Non-pigmented ciliary epithelial cell (primary cell): ENCODE measurements around the gene TSNAXIP1.
A peak's percentile ranks its signal among the peaks of the same experiment; 100 is the strongest.

Experiments
- DNase-seq: peaks from one replicate; pipeline ENCODE4 v3.0.0-alpha.2; 2010; ENCODE audit warnings: low read depth

TSNAXIP1 gene

GRCh38 chr16:67783353-67783725 is 23.4 kb upstream of the TSNAXIP1 start:
- no peak for DNase-seq

GRCh38 chr16:67786491-67786890 is 20.2 kb upstream of the TSNAXIP1 start:
- no peak for DNase-seq

- DNase-seq, result no peak
Observed at GRCh38 chr16:67790071-67790470, 16.6 kb upstream of the TSNAXIP1 start.

GRCh38 chr16:67796099-67796718 is 10.5 kb upstream of the TSNAXIP1 start:
- no peak for DNase-seq

DNA sequence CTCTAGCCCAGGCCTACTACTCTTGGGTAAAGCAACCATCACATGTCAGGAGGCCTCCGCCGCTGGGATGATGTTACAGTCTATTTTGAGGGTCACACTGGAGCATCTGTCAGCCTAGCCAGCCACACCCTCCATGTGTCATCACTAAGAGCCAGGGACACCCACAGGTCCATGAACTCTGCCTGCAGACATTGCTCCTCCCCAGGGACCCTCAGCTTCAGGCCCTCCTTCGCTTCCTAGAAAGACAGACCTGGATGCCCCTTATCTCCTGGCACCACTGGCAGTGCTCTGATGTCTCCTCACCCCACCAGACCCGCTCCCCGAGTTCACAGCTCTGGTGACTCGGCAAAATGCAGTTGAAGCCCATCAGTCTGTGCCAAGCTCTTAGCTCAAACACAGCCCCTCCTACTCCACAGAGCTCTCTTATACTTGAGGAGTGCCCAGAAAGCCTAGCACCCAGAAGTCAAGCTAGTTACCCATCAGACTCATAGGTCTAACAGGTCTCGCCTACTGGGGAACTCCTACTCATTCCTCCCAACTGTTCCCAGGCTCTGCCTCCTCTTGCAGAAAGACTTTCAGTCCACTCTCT is 6.3 kb upstream of the TSNAXIP1 start:
- no peak for DNase-seq

DNA sequence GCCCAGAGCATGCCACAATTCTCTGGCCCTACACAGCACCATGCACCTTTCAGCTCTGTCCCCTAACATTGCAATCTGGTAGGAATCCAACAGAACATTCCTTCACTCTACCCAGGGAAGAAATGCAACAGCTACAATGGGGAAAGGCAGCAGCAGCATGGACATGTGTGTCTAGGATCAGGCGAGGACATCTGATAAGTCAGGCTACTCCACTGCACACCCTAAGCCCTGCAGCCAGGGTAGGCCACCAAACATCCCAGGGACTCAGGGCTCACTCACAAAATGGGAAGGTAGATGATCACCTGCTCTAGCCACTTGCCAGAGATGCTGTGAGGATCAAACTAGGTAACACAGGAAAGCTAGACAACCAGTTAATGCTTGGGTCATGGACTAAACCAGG is 5.4 kb upstream of the TSNAXIP1 start:
- DNase-seq, result no peak

DNA sequence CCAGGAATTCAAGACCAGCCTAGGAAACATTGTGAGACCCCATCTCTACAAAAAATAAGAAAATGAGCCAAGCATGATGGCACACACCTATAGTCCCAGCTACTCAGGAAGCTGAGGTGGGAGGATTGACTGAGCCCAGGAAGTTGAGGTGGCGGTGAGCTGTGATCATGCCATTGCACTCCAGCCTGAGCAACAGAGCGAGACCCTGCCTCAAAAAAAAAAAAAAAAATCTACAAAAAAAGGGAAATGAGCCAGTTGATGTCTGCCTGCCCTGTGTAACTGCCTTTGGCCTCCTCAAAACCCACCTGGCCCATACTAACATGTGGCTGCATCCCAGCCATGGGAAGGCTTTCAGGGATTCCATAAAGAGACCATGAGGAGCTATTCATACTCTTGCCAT is 4.8 kb upstream of the TSNAXIP1 start:
- DNase-seq, result no peak

GRCh38 chr16:67803894-67804293 is 2.8 kb upstream of the TSNAXIP1 start:
- DNase-seq, result no peak

DNA sequence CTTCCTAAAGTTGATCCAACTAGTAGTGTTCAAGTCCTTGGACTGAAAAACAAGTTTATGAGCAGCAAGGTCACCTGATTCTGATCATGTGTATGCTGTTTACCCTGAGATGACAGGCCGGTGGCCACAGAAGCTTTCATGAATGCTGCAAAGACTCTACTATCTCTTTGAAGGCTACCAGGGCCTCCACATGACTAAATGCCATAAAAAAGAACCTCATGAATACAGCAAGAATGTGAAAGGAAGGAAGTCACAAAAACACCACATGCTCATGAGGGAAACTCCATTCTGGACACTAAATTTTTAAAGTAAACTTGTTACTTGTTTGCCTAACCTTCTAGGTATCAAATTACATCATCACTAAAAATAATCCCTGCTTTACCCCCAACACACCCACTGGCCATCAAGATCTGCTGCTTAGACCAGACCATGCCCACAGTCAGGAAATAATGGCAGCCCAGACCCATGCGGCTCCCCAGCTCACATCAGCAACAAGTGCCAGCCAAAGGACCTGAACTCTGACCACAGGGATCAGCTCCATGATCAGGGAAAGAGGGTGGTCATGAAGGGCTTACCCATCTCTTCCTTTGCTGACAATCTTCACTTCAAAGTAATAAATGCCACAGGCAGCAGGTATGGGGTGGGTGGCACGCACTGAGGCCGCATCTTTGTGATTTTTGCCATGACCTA is 1.7 kb upstream of the TSNAXIP1 start:
- no peak for DNase-seq

- DNase-seq, result no peak
Observed at GRCh38 chr16:67805718-67806427, 816 bp upstream of the TSNAXIP1 start.

DNA sequence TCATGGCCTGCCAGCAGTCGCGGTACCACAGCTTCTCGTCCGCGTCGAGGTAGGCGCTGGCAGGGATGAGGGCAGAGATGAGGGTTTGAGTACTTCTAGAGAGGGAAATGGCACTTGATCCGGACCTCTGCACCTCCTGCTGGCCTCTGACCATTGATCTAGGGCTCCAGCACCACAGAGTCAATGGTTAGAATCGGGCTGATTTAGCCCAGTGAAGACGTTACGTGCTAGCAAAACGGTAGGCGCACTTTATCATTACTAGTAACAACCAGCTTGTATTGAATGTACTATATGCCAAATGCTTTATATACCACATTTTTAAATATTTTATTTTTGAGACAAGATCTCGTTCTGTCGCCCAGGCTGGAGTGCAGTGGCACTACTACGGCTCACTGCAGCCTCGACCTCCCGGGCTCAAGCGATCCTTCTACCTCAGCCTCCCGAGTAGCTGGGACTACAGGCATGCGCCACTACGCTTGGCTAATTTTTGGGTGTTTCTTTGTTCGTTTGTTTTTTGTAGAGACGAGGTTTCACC is 526 bp downstream of the TSNAXIP1 start:
- no peak for DNase-seq

- no peak for DNase-seq
Observed at GRCh38 chr16:67811899-67812298, 5.2 kb downstream of the TSNAXIP1 start.

- DNase-seq, result no peak
Observed at GRCh38 chr16:67814567-67814966, 7.9 kb downstream of the TSNAXIP1 start.

DNA sequence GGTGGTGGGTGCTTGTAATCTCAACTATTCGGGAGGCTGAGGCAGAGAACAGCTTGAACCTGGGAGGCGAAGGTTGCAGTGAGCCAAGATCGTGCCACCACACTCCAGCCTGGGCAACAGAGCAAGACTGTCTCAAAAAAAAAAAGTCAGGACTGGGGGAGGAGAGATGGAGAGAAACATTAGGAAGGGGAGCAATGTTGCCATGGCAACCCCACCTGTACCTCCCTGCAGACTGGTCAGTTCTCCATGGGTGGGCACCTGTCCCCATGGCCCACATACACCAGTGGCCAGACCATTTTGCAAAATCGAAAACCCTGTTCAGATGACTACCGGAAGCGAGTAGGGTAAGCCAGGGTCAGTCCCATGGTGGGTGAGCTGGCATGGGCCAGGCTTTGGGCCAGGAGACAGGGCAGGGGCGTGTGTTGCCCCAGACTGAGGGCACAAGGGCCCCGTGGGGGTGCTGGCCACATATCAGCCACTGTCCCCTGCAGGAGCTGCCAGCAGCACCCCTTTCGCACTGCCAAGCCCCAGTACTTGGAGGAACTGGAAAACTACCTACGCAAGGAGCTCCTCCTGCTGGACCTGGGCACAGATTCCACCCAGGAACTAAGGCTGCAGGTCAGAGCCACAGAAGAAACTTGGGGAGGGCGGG is 14.0 kb downstream of the TSNAXIP1 start:
- DNase-seq, result no peak

DNA sequence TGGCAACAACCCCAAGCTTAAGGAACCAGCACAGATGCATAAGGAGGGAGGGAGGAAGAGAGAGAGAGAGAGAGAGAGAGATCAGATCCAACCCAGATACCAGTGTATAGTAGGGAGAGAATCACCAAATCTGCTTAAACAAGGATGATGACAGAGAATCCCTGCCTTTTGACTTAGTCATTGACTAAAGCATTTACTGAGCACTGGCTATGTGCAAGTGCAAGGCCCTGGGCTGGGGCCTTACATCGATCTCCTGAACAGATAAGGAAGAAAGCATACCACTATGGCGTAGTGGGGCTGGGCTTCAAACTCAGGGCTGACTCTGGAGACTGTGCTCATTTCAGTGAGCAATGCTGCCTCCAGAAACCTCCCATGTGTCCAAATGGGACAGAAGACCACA is 15.8 kb downstream of the TSNAXIP1 start:
- DNase-seq, result no peak

DNA sequence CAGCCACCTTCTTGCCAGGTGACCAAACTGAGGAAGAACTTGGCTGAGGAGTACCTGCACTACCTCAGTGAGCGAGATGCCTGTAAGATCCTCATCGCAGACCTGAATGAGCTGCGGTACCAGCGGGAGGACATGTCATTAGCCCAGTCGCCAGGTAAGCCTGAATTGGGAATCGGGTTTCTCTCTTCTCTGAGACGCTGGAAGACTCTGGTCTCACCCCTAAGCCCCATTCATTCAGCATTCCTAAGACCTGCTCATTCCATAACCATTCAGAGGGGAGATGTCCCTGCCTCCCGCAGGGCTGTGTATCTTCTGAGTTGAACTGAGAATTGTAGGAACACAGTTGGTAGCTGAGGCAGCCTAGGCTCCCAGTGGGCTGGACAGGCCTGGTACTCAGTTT is 18.4 kb downstream of the TSNAXIP1 start:
- DNase-seq, result no peak

GRCh38 chr16:67825906-67826305 is 19.2 kb downstream of the TSNAXIP1 start:
- DNase-seq, result no peak

GRCh38 chr16:67828651-67829050 is 22.0 kb downstream of the TSNAXIP1 start:
- DNase-seq, result no peak

- no peak for DNase-seq
Observed at GRCh38 chr16:67833030-67833414, 26.3 kb downstream of the TSNAXIP1 start.

GRCh38 chr16:67833415-67834241 is 26.9 kb downstream of the TSNAXIP1 start:
- DNase-seq, result peak; percentile 48

DNA sequence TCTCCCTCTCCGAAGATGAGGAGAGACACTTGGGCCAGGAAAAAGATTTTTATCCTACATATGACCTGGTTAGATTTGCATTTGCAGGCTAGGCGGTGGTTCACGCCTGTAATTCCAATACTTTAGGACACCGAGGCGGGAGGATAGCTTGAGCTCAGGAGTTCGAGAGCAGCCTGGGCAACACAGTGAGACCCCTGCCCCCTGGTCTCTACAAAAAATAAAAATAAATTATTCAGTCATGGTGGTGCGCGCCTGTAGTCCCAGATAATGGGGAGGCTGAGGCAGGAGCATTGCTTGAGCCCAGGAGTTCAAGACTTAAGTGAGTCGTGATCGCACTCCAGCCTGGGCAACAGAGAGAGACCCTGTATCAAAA is 27.5 kb downstream of the TSNAXIP1 start:
- no peak for DNase-seq
